KOPT-K1 (cell line): ENCODE results near the gene XRCC3.

Experiments
- H3K27ac ChIP-seq: fragments of 200-600 bp; sonication (generic); 2 replicates; pipeline ENCODE4 v1.5.1; 2016; ENCODE audit warnings: antibody characterized with exemption, mild to moderate bottlenecking, low read depth, low read length; ENCODE audit not compliant: poor library complexity, severe bottlenecking
- H3K36me3 ChIP-seq: fragments of 200-600 bp; sonication (generic); 2 replicates; pipeline ENCODE4 v1.5.1; 2017; ENCODE audit warnings: antibody characterized with exemption, mild to moderate bottlenecking, low read length, moderate library complexity; ENCODE audit not compliant: insufficient read depth
- H3K9me3 ChIP-seq: fragments of 200-600 bp; sonication (generic); 2 replicates; pipeline ENCODE4 v1.5.1; 2017; ENCODE audit warnings: antibody characterized with exemption, low read length, mild to moderate bottlenecking; ENCODE audit not compliant: insufficient read depth, poor library complexity, severe bottlenecking

XRCC3 gene

DNA sequence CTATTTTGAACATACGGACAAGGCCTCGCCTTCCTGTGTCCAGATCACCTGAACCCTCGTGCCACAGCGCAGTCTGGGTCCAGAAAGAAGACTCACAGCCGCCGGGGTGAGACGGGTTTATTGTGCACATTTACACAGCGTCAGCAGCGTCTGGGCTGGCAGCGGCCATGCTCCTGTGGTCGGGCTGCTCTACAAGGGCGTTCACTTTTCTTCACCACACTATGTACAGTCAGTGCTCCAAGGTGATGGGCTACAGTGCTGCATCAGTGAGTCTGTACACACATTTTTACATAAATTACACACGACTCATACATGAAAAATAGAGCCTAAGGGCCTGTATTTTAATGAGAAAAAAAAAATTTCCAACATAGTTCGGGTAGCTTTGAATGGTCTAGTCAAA lies 18.4 kb upstream of the XRCC3 start:
- Histone ChIP-seq H3K36me3 (peaks cover 64% of the 10 kb centered on the region), H3K27ac (no peak overlapping the region), H3K9me3 (no peaks in the 10 kb centered on the region)

GRCh38 chr14:103732868-103733620 lies 17.8 kb upstream of the XRCC3 start:
- no peak overlapping the region for H3K27ac ChIP-seq
- H3K36me3 ChIP-seq: peaks cover 70% of the 10 kb centered on the region
- no peaks in the 10 kb centered on the region for H3K9me3 ChIP-seq

GRCh38 chr14:103731916-103732867 lies 16.9 kb upstream of the XRCC3 start:
- H3K27ac ChIP-seq: no peak overlapping the region
- H3K36me3 ChIP-seq: peaks cover 79% of the 10 kb centered on the region
- no peaks in the 10 kb centered on the region for H3K9me3 ChIP-seq

- Histone ChIP-seq H3K36me3 (peaks cover 82% of the 10 kb centered on the region), H3K9me3 (no peaks in the 10 kb centered on the region), H3K27ac (no peak overlapping the region)
Observed at GRCh38 chr14:103731481-103731880, 16.2 kb upstream of the XRCC3 start.

DNA sequence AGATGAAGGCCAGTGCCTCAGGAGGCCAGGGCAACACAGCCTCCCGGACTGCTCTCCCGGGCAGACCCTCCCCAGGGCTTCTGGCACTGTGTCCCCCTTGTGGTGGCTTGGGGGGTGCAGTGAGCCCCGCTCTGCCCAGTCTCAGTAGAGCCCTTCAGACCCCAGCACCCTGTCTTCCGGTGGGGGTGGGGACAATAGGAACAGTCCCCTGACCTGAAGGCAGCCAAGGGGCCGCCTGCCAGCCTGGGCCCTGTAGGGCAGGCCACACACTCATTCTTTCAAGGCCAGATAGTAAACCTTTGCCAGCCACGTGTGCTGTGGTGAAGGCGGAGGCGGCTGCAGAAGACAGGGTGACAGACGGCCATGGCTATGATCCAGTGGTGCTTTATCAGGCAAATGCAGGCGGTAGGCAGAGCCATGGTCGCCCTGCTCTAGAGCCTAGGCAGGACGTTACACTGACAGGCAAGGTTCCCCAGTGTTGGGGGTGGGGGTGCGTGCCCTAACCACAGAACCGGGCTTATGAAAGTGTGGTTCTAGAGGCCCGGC lies 15.3 kb upstream of the XRCC3 start:
- no peaks in the 10 kb centered on the region for H3K9me3 ChIP-seq
- peaks cover 91% of the 10 kb centered on the region for H3K36me3 ChIP-seq

DNA sequence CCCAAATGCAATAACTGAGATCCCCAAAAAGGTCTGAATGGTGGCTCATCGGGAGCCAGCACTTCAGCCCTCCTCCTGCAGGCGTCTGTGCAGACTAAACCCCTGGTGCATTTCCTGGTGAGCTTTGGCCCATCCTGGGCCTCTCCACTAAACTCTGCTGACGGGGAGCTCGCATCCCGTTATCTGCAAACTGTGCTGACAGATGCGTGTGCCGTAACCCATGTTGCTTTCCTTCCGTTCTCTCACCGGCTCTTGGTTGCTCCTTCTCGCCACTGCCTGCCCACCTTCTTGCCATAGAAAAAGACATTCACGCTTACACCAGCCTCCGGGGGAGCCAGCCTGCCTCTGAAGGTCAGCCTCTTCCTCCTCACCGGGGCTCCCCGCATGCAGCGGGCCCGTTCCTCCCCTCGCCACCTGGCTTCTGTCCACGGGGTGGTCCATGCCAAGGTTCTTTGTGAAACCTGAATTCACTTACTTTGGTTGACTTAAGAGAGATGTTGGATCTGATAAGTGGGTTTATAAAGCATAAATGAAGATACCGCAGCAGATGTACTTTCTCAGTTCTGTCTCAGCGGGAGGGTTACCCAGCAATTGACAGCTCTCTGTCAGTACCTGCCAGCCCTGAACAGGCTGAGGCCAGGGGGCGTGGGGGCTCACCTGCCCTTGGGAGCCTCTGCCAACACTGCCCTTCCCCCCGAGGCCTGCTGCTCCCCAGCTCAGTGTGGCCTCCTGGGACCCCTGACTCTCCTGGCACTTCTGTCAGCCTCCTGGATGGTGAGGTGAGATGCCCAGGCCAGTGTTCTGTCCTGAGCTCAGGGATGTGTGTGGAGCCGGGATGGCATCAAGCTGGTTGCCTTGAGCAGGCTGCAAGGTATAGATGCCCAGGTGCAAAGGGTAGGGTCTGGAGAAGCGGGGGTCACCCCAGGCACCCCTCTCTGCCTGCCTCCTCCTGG lies 14.5 kb upstream of the XRCC3 start:
- Histone ChIP-seq H3K27ac (no peak overlapping the region), H3K9me3 (no peaks in the 10 kb centered on the region), H3K36me3 (peaks cover 88% of the 10 kb centered on the region)

More for the DNA sequence above, 15.3 kb upstream of the XRCC3 start:
- H3K27ac ChIP-seq: no peak overlapping the region

DNA sequence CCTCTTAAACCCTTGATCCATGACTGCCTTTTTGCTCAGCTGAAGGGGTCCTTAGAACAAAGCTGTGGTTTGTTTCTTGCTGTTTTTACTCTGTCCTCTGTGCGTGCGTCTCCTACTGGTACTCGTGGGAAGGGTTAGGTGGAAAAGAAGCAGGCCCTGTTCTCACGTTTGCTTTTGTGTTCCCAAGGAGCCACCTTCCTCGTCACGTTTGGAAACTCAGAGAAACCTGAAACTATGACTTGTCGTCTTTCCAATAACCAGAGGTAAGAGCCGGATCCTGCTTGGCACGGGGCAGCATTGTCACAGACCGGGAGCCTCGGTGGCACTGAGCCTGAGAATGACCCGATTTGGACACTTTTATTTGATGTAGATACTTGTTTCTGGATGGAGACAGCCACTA lies 13.5 kb upstream of the XRCC3 start:
- Histone ChIP-seq H3K27ac (no peak overlapping the region), H3K9me3 (no peaks in the 10 kb centered on the region), H3K36me3 (peaks cover 81% of the 10 kb centered on the region)

DNA sequence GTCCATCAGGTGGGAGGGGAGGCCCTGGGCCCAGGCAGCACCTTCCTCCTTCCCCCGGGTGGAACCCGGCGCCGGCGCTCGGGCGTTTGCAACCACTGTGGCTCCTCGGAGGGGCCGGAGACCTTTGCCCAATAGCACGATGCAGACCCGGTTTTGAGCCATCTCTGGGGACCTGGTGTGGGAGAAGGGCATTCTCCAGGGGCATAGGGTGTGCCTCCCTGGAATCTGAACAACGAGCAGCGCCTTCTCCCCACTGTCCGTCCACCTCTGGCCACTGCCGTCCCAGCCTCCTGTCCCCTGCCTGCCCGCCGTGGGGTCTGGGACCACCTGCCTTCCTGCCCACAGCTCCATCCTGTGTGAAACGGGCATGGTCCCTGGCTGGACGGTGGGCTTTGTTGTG lies 12.9 kb upstream of the XRCC3 start:
- no peaks in the 10 kb centered on the region for H3K9me3 ChIP-seq
- peaks cover 75% of the 10 kb centered on the region for H3K36me3 ChIP-seq
- H3K27ac ChIP-seq: no peak overlapping the region

GRCh38 chr14:103727313-103727980 lies 12.2 kb upstream of the XRCC3 start:
- H3K27ac ChIP-seq: no peak overlapping the region
- peaks cover 68% of the 10 kb centered on the region for H3K36me3 ChIP-seq
- no peaks in the 10 kb centered on the region for H3K9me3 ChIP-seq

DNA sequence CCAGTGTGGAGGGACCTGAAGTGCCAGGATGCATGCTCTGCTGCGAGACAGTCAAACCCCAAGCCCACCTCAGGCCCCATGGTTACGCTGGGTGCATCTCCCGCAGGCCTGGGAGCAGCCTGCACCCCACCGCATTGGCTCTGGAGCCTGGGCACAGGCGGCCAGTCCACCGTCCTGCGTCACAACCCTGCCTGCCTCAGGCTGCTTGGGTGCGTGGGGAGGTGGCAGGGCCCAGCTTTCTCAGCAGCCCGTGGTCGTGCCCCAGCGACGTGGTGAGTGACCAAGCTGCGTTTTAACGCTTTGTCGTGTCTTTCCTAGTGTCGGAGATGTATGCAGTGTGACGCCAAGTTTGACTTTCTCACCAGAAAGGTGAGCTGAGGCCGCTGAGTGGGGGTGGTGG lies 11.2 kb upstream of the XRCC3 start:
- H3K27ac ChIP-seq: no peak overlapping the region
- H3K9me3 ChIP-seq: no peaks in the 10 kb centered on the region
- peaks cover 58% of the 10 kb centered on the region for H3K36me3 ChIP-seq

DNA sequence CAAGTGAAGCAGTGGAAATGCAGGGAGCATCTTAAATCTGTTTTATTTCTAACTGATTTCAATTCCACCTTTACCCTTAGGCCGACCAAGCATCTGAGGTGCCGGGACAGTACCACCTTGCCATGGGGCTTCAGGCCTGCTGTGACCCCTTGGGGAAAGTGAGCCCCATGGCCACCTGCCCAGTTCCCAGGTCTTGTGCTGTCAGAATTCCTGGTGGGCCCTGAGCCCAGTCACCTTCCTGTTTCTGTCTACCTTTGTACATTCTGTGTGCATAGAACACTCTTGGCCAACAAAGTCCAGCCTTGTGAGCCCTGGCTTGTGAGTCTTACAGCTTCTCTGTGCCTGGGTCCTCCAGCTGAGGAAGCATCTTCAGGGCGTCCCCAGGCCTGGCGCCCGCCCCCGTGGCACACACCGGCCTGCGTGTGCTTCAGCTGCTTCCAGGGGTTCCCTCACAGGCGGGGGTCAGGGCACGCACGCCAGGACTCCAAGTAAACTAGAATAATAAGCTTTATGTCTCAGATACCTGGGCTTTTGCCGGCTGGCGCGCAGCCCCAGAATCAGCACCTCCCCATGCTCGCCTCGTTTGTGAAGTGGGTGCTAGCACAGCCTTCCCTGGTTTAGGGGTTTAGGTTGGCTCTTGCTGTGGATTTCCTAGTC lies 10.6 kb upstream of the XRCC3 start:
- peaks cover 54% of the 10 kb centered on the region for H3K36me3 ChIP-seq
- no peaks in the 10 kb centered on the region for H3K9me3 ChIP-seq
- no peak overlapping the region for H3K27ac ChIP-seq

GRCh38 chr14:103725001-103725682 lies 9.9 kb upstream of the XRCC3 start:
- Histone ChIP-seq H3K36me3 (peaks cover 47% of the 10 kb centered on the region), H3K9me3 (no peaks in the 10 kb centered on the region), H3K27ac (no peak overlapping the region)

- Histone ChIP-seq H3K9me3 (no peaks in the 10 kb centered on the region), H3K27ac (no peak overlapping the region), H3K36me3 (peaks cover 37% of the 10 kb centered on the region)
Observed at GRCh38 chr14:103724116-103724515, 8.9 kb upstream of the XRCC3 start.
